GM23248 (cell line): ENCODE results near the gene IL1RAPL1. TPM values are rescaled to one million over a fixed set of nuclear protein-coding genes. Genes with fewer than 3 reads are reported as not detected.

ENCODE experiments used
- DNase-seq: peaks from one replicate; pipeline ENCODE4 v3.0.0-alpha.2; 2015
- H2AFZ ChIP-seq: fragments of 200-600 bp; sonication (generic); 2 replicates; pipeline ENCODE4 v1.6.1; 2016; ENCODE audit warnings: antibody characterized with exemption
- H3F3A ChIP-seq: fragments of 200-600 bp; sonication (generic); 2 replicates; pipeline ENCODE4 v1.6.1; 2016; ENCODE audit warnings: mild to moderate bottlenecking, antibody characterized with exemption, mixed run types; ENCODE audit not compliant: insufficient read depth
- H3K27ac ChIP-seq: fragments of 200-600 bp; sonication (generic); 2 replicates; pipeline ENCODE4 v1.5.1; 2016; ENCODE audit warnings: mild to moderate bottlenecking
- H3K27me3 ChIP-seq: fragments of 200-600 bp; sonication (generic); replicated peaks from 2 replicates; pipeline ENCODE4 v1.6.1; 2016; ENCODE audit warnings: mild to moderate bottlenecking; ENCODE audit not compliant: insufficient read depth
- H3K36me3 ChIP-seq: fragments of 200-600 bp; sonication (generic); 2 replicates; pipeline ENCODE4 v1.6.1; 2016; ENCODE audit warnings: low read depth, mild to moderate bottlenecking
- H3K4me1 ChIP-seq: fragments of 200-600 bp; sonication (generic); 2 replicates; pipeline ENCODE4 v1.6.1; 2016; ENCODE audit warnings: mild to moderate bottlenecking; ENCODE audit not compliant: insufficient read depth
- H3K4me2 ChIP-seq: fragments of 200-600 bp; sonication (generic); one replicate; pipeline ENCODE4 v1.6.1; 2016; ENCODE audit warnings: mild to moderate bottlenecking; ENCODE audit not compliant: unreplicated experiment
- H3K4me3 ChIP-seq: fragments of 200-600 bp; sonication (generic); 2 replicates; pipeline ENCODE4 v1.5.1; 2016; ENCODE audit warnings: mild to moderate bottlenecking
- H3K79me2 ChIP-seq: fragments of 200-600 bp; sonication (generic); 2 replicates; pipeline ENCODE4 v1.6.1; 2016; ENCODE audit warnings: mild to moderate bottlenecking; ENCODE audit not compliant: insufficient read depth
- H3K9ac ChIP-seq: fragments of 200-600 bp; sonication (generic); 2 replicates; pipeline ENCODE4 v1.6.1; 2016; ENCODE audit warnings: mild to moderate bottlenecking
- H3K9me2 ChIP-seq: fragments of 200-600 bp; sonication (generic); 2 replicates; pipeline ENCODE4 v1.6.1; 2016; ENCODE audit warnings: mixed run types, mild to moderate bottlenecking, moderate library complexity; ENCODE audit not compliant: insufficient read depth
- H3K9me3 ChIP-seq: fragments of 200-600 bp; sonication (generic); one replicate; pipeline ENCODE4 v1.6.1; 2017; ENCODE audit warnings: low read depth
- H4K20me1 ChIP-seq: fragments of 200-600 bp; sonication (generic); 2 replicates; pipeline ENCODE4 v1.6.0; 2016; ENCODE audit not compliant: insufficient read depth
- EZH2 ChIP-seq: fragments of 200-600 bp; sonication (generic); IDR thresholded peaks from 2 replicates; pipeline ENCODE4 v1.6.1; 2018; ENCODE audit warnings: antibody characterized with exemption, mild to moderate bottlenecking; ENCODE audit not compliant: insufficient read depth, poor library complexity, severe bottlenecking
- EZH2phosphoT487 ChIP-seq: fragments of 200-600 bp; sonication (generic); IDR thresholded peaks from 2 replicates; pipeline ENCODE4 v1.6.1; 2018; ENCODE audit warnings: antibody characterized with exemption, moderate library complexity, mild to moderate bottlenecking, low read depth; ENCODE audit not compliant: insufficient read depth
- WGBS, 2 experiments: methylation state at CpG; one replicate each; pipeline ENCODE4 v1.1.6; 2015 to 2017; ENCODE audit warnings: low lambda C conversion rate in 2 of 2, low coverage in 1 of 2; ENCODE audit errors: missing lambda C conversion rate in 2 of 2; 5-methylcytosine and 5-hydroxymethylcytosine counted together
- in situ Hi-C: fragments of 300-500 bp; cut with MboI; formaldehyde crosslinking; loops from 2 replicates; pipeline ENCODE4 v1.15.0; 2020
- polyA plus RNA-seq: library from polyadenylated mRNA; unstranded; fragments of >200 nt; fragmentation: Nextera tagmentation; extraction: Ambion mirVana; gene quantifications from 2 replicates; pipeline ENCODE4 v1.2.1, GENCODE V29; 2016
- total RNA-seq: library from RNA; depleted of rRNA; stranded (reverse); fragments of >200 nt; shearing (Covaris generic); gene quantifications from 2 replicates; pipeline ENCODE4 v1.2.3, GENCODE V29; 2014

The IL1RAPL1 gene
- total and polyA plus RNA-seq, 2 experiments from 2014 or later: not detected

DNA sequence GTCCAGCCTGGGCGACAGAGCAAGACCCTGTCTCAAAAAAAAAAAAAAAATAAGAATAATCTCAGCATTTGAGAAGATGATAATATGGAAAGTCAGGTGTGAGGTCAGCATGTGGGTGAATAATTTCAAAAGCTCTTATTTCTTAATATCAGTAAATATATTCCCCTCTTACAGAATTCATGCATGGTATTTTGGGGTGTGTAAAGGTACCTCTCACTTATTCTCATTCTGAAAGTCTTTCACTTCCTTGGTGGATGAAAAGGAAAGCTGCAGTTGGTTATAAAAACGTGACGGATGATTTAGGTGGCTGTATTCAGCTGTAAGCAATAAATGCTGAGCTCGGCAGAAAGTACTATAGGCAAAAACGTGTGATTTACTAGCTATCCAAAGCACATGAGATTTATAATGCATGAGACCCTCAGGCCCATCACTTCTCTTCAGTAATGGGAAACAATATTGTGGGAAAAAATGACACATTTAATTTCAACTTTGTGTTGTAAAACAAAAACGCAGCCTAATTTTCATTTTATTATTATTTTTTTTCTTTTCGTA lies 1275.0 kb downstream of the IL1RAPL1 start:
- H3K36me3 ChIP-seq: no peaks in the 10 kb centered on the region
- no peaks in the 10 kb centered on the region for H3K9me3 ChIP-seq
- no peaks in the 10 kb centered on the region for H4K20me1 ChIP-seq
- in situ Hi-C loops: no loop called here
- 8 to 20% methylated on average over 7 of the region's 7 CpGs for WGBS, 2 experiments
- no peak overlapping the region for H3K27ac ChIP-seq
- DNase-seq: no peak
- no peak overlapping the region for H3K4me2 ChIP-seq
- TF ChIP-seq EZH2phosphoT487 (no peak), EZH2 (no peak)
- no peaks in the 10 kb centered on the region for H3F3A ChIP-seq
- H3K9me2 ChIP-seq: no peaks in the 10 kb centered on the region
- no peaks in the 10 kb centered on the region for H3K4me1 ChIP-seq
- H3K27me3 ChIP-seq: no peaks in the 10 kb centered on the region
- H3K79me2 ChIP-seq: no peaks in the 10 kb centered on the region
- no peak overlapping the region for H2AFZ ChIP-seq
- no peak overlapping the region for H3K9ac ChIP-seq
- no peak overlapping the region for H3K4me3 ChIP-seq

DNA sequence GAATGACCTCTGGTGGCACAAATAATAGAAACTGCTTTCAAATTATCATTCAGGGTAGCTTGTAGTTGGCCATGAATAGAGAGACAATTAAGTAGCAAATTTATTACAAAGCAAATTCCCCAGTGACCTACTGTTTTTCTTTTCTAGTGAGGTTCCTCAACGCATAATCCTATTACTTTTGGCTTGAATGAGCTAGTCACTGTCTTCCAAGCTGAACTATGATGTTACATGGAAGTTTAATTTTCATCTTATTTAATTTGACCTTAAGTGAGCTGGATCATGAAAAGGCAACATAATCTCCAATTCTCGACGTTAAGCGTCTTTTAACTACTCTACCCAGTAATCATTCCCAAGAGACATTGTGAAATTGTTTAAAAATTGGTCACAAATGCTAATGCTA lies 1280.7 kb downstream of the IL1RAPL1 start:
- H3K9me2 ChIP-seq: no peaks in the 10 kb centered on the region
- in situ Hi-C loops: no loop called here
- H3K27ac ChIP-seq: no peak overlapping the region
- H3K79me2 ChIP-seq: no peaks in the 10 kb centered on the region
- WGBS, 2 experiments: 60 to 65% methylated on average over 4 of the region's 4 CpGs
- H3K27me3 ChIP-seq: no peaks in the 10 kb centered on the region
- DNase-seq: no peak
- H3K36me3 ChIP-seq: no peaks in the 10 kb centered on the region
- H3K4me3 ChIP-seq: no peak overlapping the region
- H4K20me1 ChIP-seq: no peaks in the 10 kb centered on the region
- H3F3A ChIP-seq: no peaks in the 10 kb centered on the region
- no peaks in the 10 kb centered on the region for H3K9me3 ChIP-seq
- TF ChIP-seq EZH2phosphoT487 (no peak), EZH2 (no peak)
- no peak overlapping the region for H3K9ac ChIP-seq
- H3K4me1 ChIP-seq: no peaks in the 10 kb centered on the region
- H2AFZ ChIP-seq: no peak overlapping the region
- no peak overlapping the region for H3K4me2 ChIP-seq

- Histone ChIP-seq H3K4me3 (no peak overlapping the region), H3K27ac (no peak overlapping the region), H3K9me3 (no peaks in the 10 kb centered on the region), H4K20me1 (no peaks in the 10 kb centered on the region), H3K79me2 (no peaks in the 10 kb centered on the region), H3K4me2 (no peak overlapping the region), H3K27me3 (no peaks in the 10 kb centered on the region), H3K9ac (no peak overlapping the region), H3K9me2 (no peaks in the 10 kb centered on the region), H3K4me1 (no peaks in the 10 kb centered on the region), H3F3A (no peaks in the 10 kb centered on the region), H2AFZ (no peak overlapping the region), H3K36me3 (no peaks in the 10 kb centered on the region)
- in situ Hi-C loops: no loop called here
- DNase-seq: no peak
- WGBS, 2 experiments: 50 to 53% methylated on average over 1 of the region's 1 CpG
- no peak for TF ChIP-seq EZH2phosphoT487
- no peak for TF ChIP-seq EZH2
Measured at GRCh38 chrX:29869837-29870236, 1282.6 kb downstream of the IL1RAPL1 start.

GRCh38 chrX:29870608-29871007 lies 1283.4 kb downstream of the IL1RAPL1 start:
- Histone ChIP-seq H3K4me1 (no peaks in the 10 kb centered on the region), H2AFZ (no peak overlapping the region), H3K27ac (no peak overlapping the region), H3K79me2 (no peaks in the 10 kb centered on the region), H4K20me1 (no peaks in the 10 kb centered on the region), H3K4me2 (no peak overlapping the region), H3K9me2 (no peaks in the 10 kb centered on the region), H3K9ac (no peak overlapping the region), H3K27me3 (no peaks in the 10 kb centered on the region), H3F3A (no peaks in the 10 kb centered on the region), H3K4me3 (no peak overlapping the region), H3K9me3 (no peaks in the 10 kb centered on the region), H3K36me3 (no peaks in the 10 kb centered on the region)
- in situ Hi-C loops: no loop called here
- WGBS, 2 experiments: 32 to 37% methylated on average over 3 of the region's 3 CpGs
- no peak for TF ChIP-seq EZH2phosphoT487
- TF ChIP-seq EZH2: no peak
- DNase-seq: no peak

- no peaks in the 10 kb centered on the region for H3K27me3 ChIP-seq
- no peaks in the 10 kb centered on the region for H3K9me2 ChIP-seq
- no peaks in the 10 kb centered on the region for H3K9me3 ChIP-seq
- WGBS, 2 experiments: 39 to 44% methylated on average over 2 of the region's 2 CpGs
- no peaks in the 10 kb centered on the region for H3K4me1 ChIP-seq
- no peak for TF ChIP-seq EZH2phosphoT487
- TF ChIP-seq EZH2: no peak
- H3K27ac ChIP-seq: no peak overlapping the region
- DNase-seq: no peak
- in situ Hi-C loops: no loop called here
- H3K4me2 ChIP-seq: no peak overlapping the region
- H3K79me2 ChIP-seq: no peaks in the 10 kb centered on the region
- H3K36me3 ChIP-seq: no peaks in the 10 kb centered on the region
- H4K20me1 ChIP-seq: no peaks in the 10 kb centered on the region
- no peaks in the 10 kb centered on the region for H3F3A ChIP-seq
- no peak overlapping the region for H3K4me3 ChIP-seq
- no peak overlapping the region for H2AFZ ChIP-seq
- H3K9ac ChIP-seq: no peak overlapping the region
Measured at GRCh38 chrX:29872831-29873230, 1285.6 kb downstream of the IL1RAPL1 start.
